Measurements from ENCODE around the gene ELFN2.
A peak's percentile ranks its signal among the peaks of the same experiment; 100 is the strongest.

The ELFN2 gene

DNA sequence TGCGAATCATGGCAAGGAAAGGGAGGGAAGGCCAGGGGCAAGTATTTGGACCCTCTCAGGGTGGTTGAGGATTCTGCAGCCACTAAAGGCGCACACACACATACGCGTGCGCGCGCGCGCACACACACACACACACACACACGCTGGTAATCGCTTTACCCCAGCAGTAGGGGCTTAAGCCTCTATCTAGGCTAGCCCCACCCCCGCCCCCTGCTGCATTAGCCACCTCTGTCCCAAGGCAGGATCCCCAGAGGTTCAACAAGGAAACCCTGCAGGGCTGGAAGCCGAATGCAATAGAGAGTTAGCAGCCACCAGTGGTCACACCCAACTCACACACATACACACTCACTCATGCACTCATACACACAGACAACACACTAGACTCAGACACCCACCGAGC, 28.6 kb upstream of the ELFN2 start:
- peak; percentile 13 for DNase-seq (ENCODE audit: low read depth)

- DNase-seq (ENCODE audit: low read depth): peak; percentile 96
These were observed 27.8 kb upstream of the ELFN2 start for GRCh38 chr22:37454857-37455686.

GRCh38 chr22:37453696-37454095, 26.4 kb upstream of the ELFN2 start:
- DNase-seq (ENCODE audit: low read depth): no peak

- no peak for DNase-seq (ENCODE audit: low read depth)
These were observed 23.9 kb upstream of the ELFN2 start for GRCh38 chr22:37451218-37451617.

- DNase-seq (ENCODE audit: low read depth): peak; percentile 23
These were observed 22.2 kb upstream of the ELFN2 start for GRCh38 chr22:37449331-37450001.

- DNase-seq (ENCODE audit: low read depth): no peak
These were observed 21.3 kb upstream of the ELFN2 start for GRCh38 chr22:37448516-37449127.

DNA sequence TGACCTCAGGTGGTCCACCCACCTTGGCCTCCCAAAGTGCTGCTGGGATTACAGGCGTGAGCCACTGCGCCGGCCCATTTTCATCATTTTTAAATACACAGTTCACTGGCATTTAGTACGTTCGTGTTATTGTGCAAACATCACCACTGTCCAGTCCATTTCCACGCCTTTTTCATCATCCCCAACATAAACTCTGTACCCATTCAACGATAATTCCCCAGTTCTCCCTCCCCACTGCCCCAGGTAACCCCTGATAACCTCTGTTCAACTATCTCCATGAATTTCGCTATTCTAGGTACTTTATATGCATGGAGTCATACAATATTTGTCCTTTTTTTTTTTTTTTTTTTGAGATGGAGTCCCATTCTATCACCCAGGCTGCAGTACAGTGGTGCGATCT, 18.2 kb upstream of the ELFN2 start:
- no peak for DNase-seq (ENCODE audit: low read depth)

DNA sequence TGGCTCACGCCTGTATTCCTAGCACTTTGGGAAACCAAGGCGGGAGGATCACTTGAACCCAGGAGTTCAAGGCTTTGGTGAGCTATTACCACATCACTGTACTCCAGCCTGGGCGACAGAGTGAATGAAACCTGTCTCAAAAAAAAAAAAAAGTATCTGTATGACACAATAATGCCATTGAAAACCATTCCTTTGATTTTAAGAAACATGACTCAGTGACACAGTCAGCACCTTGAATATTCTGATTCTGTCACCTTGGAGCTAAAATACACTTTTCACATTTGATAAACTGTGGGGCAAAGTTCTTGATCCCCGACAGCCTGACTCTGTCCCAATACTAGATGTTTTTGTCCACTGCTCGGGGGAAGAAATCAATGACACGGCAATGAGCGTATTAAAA, 16.7 kb upstream of the ELFN2 start:
- DNase-seq (ENCODE audit: low read depth): no peak

DNA sequence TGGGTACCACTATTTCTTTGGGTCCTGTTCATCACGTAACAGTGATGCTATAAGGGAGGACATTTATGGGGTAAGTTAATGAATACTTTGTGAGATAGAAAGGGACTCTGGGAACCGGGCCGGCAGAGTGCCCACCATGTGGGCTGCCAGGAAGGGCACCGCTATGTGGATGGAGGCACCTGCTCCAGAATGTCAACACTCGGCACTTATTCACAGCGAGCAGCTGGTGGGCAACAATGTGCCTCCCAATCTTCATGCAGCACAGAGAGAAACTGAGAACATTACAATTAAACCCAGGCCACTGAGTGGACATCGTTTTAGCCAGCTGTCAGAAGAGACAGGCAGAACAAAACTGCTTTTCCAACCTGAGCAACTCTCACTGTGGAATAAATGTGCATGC, 15.8 kb upstream of the ELFN2 start:
- DNase-seq (ENCODE audit: low read depth): no peak

DNA sequence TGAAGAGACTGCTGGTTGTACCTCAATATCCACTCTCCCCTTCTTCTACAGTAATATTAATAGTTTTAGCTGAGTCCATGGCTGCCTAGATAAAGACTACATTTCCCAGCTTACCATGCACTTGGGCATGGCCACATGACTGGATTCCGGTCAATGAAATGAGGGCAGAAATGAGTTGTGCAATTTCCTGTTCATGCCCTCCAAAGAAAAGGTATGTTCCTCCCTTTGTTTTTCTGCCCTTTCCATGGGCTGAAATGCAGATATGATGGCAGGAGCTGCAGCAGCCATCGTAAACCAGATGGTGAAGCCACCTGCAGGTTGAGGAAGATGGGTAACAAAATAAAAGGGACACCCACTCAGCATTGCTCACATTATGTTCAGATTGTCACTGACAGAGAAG, 15.3 kb upstream of the ELFN2 start:
- DNase-seq (ENCODE audit: low read depth): peak; percentile 77

DNA sequence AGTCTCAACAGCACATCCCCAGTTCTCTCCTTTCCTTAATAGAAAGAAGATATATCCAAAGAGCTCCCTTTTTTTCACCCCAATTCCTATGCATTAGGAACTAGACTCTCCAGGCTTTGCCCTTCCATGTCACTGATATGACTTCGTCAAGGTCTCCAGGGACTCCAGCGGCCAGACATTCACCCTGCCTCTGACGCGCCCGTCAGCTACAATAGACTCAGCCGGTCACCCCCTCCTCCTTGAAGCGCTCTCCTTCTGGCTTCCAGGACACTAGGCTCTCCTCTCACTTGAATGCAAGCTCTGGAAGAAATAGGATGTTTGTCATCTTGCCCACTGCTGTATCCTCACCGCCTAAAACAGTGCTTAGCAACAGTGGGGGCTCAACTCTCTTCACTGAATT, 14.9 kb upstream of the ELFN2 start:
- DNase-seq (ENCODE audit: low read depth): no peak

DNA sequence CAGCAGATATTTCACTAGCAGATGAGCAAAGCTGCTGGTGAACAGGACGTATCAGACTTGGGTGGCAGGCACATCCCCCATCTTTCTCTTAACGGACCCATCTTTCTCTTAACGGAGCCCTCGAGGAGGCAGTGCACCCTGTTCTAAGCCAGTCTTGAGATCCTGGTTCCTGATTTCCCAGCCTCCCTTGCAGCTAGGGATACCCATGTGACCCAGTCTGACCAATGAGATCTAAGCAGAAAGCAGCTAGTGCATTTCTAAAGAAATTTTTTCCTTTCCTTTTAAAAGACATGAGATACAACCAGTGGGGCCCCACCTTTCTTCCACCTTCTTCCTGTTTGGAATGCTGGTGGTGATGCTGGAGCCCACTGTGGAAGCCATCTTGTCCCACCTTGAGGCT, 13.6 kb upstream of the ELFN2 start:
- DNase-seq (ENCODE audit: low read depth): no peak

DNA sequence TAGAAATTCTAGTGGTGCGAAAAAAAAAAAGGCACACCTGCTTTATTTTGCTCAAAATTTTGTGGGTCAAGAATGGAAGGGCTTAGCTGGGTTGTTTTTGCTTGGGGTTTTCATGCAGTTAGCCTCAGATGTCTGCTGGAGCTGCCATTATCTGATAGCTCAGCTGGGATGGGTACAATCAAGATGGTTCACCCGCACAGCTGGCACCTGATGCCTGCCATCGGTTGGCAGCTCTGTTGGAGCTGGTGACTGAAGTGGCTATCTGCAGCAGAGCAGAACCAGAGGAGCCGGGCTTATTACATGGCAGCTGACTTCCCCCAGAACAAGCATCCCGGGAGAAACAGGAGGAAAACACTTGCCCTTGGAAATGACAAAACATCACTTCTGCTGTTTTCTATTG, 12.1 kb upstream of the ELFN2 start:
- no peak for DNase-seq (ENCODE audit: low read depth)

GRCh38 chr22:37435970-37436603, 8.8 kb upstream of the ELFN2 start:
- no peak for DNase-seq (ENCODE audit: low read depth)

DNA sequence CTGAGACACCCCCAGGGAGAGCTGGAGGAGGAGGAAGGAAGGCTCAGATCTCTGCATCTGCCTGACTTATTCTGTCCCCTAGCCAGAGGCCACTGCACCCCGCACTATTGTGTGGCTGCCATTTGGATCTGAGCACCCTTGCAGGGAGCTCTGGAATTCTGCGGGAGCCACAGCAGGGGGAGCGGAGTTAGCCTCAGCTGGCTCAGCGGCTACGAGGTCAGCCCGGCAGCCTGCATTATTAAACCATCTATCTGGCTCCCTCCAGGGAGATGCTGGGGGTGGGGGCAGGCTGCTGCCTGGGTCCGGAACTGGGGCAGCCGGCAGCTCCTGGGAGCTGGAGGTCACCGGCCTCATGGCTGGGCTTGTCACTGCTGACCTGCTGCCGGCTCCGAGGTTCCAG, 6.5 kb upstream of the ELFN2 start:
- DNase-seq (ENCODE audit: low read depth): no peak

DNA sequence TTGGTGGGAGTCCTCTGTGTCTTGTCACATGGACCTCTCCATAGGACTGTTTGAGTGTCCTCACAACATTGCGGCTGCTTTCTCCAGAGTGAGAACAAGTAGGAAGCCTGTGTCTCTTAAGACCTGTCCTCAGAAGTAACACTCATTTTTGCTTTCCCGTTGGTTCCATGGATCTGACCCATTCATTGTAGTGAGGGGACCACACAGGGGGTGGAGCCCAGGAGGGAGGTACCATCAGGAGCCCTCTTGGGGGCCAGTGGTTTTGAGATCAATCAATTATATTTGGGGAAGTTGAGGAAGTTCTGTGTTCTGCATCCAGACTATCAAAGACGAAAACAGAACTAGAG, 5.4 kb upstream of the ELFN2 start:
- no peak for DNase-seq (ENCODE audit: low read depth)

DNA sequence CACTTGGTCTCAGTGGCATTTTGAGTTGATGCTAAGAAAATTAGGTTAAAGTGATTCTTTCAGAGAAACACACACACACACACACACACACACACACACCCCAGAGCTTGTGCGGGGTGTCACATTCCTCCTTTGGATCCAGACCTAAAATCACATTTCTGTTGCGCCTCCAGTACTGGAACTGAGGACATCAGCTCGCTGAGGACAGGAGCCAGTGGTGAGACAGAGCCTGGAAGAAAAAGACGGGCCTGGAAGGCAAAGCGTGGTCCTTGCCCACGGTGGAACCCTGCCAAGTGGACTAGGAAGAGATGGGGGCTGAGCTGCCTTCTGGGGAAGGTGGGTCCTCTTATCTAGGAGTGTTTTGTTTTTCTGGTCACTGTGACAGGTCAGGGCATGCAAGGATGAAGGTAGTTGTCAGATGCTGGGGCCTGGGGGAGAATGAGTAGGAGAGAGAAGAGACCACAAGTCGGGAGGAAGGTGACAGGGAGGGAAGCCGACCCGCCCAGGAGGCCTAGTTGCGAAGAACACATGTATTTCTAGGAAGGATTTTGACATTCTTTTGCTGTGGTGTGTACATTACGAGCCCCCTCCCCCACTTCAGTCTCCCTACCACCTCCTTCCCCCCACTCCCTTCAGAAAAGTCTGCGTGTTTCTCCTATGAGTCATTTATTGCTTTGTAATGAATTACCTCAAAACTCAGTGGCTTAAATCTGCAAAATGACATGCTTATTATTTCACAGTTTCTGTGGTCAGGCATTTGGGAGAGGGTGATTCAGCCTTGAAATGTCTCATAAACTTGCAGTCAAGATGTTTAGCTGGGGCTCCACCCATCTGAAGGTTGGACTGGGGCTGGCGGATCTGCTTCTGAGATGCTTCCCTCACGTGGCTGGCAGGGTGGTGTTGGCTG, 4.8 kb upstream of the ELFN2 start:
- peak; percentile 99 for DNase-seq (ENCODE audit: low read depth)

DNA sequence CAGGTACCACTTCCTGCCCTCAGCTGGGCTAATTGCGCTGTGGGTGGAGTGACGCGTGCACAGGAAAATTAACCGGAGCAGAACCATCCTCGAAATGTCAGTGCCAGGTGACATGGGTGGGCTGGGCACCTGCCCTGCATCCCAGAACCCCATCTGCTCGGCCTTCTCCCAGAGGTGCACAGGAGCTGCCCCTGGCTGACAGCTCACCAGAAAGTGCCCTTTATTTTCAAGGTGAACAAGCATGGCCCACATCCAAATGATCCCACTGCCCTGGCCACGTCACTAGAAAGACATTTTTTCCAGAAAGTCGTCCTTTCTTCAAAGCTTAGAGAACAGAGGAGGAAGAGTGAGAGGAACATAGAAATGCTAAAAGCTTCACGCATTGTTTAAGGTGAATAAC, 4.1 kb upstream of the ELFN2 start:
- DNase-seq (ENCODE audit: low read depth): peak; percentile 17

- DNase-seq (ENCODE audit: low read depth): no peak
These were observed 3.7 kb upstream of the ELFN2 start for GRCh38 chr22:37430941-37431340.

DNA sequence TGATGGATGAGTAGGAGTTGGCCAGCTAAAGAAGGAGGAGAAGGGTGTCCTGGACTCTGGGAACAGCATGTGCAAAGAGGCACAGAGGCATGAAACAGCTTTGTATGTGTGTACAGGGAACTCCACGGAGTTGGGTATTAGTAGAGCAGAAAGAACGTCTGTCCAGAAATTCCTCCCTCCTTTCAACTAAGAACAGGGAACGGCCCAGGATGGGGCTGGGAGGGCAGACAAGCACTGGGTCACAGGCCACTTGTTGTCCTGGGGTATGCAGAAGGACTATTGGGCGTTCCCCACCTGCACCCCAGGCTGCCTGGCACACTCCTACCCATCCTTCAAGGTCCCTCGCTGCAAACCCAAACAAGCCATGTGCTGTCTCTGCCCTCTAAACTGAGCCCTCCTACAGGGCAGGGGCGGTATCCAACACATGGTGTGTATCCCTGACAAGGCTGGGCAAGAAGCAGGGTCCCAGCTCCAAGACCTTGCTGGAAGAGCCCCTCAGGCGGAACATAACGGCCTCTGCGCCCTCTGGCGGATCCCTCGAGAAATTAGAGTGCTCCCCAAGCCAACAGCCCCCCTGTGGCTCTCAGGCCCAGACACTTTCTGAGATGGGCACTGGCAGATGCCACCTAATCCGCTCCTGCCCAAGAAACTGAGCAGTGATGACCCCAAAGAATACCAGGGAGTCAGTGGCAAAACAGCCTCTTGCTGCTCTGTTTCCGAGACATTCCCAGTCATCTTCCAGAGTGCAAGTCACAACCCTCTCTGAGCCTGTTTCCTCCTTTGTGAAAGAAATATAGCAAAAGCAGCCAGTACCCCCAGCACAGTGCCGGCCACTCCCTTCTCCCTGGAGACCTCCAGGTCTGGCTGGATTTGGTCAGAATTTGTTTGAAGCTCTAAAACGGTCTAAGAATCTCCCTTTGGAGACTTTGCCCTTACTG, 1.6 kb upstream of the ELFN2 start:
- DNase-seq (ENCODE audit: low read depth): peak; percentile 36

Data from amniotic epithelial cell (primary cell).